Endothelial cell (in vitro differentiated cells): ENCODE measurements around the gene LDHA. TPM values are rescaled to one million over a fixed set of nuclear protein-coding genes. Genes with fewer than 3 reads are reported as not detected.

Experiments used
- DNase-seq: peaks from one replicate; pipeline ENCODE4 v3.0.0; 2021; ENCODE audit warnings: low spot score
- H3K27ac Mint-ChIP-seq: one replicate; pipeline ENCODE4 v1.8.0; 2021; ENCODE audit warnings: mixed read lengths, inconsistent platforms; ENCODE audit not compliant: unreplicated experiment
- H3K27me3 Mint-ChIP-seq: one replicate; pipeline ENCODE4 v1.8.0; 2021; ENCODE audit warnings: mild to moderate bottlenecking, moderate library complexity, mixed read lengths, inconsistent platforms; ENCODE audit not compliant: unreplicated experiment
- H3K36me3 Mint-ChIP-seq: one replicate; pipeline ENCODE4 v1.8.0; 2021; ENCODE audit warnings: mild to moderate bottlenecking, low read depth, mixed read lengths, inconsistent platforms; ENCODE audit not compliant: unreplicated experiment
- H3K4me1 Mint-ChIP-seq: one replicate; pipeline ENCODE4 v1.8.0; 2021; ENCODE audit warnings: mild to moderate bottlenecking, mixed read lengths, inconsistent platforms; ENCODE audit not compliant: unreplicated experiment
- H3K4me3 Mint-ChIP-seq: one replicate; pipeline ENCODE4 v1.8.0; 2021; ENCODE audit warnings: mild to moderate bottlenecking, mixed read lengths, inconsistent platforms; ENCODE audit not compliant: unreplicated experiment
- H3K9me3 Mint-ChIP-seq: one replicate; pipeline ENCODE4 v1.8.0; 2021; ENCODE audit warnings: mixed read lengths, inconsistent platforms; ENCODE audit not compliant: unreplicated experiment
- CTCF ChIP-seq: fragments of 200-600 bp; sonication (generic); IDR thresholded peaks from one replicate; pipeline ENCODE4 v1.5.0; 2021; ENCODE audit warnings: antibody characterized with exemption; ENCODE audit not compliant: unreplicated experiment
- total RNA-seq: library from RNA; stranded (reverse); fragmentation: NEBNext Ultra II Directional; extraction: Animal tissue kit (Norgen Biotek cat#: 25700); gene quantifications from one replicate; pipeline ENCODE4 v1.2.1, GENCODE V29; 2021; ENCODE audit not compliant: unreplicated experiment

Gene LDHA
- total RNA-seq, 1 donor from 2014 or later: 74.0 TPM

- Mint-ChIP-seq H3K4me3 (no peak overlapping the region), H3K27me3 (no peaks in the 10 kb centered on the region), H3K9me3 (no peaks in the 10 kb centered on the region), H3K36me3 (no peaks in the 10 kb centered on the region), H3K4me1 (no peaks in the 10 kb centered on the region), H3K27ac (no peak overlapping the region)
- no peak for TF ChIP-seq CTCF
- no peak for DNase-seq
Observed at GRCh38 chr11:18369398-18369797, 25.0 kb upstream of the LDHA start.

DNA sequence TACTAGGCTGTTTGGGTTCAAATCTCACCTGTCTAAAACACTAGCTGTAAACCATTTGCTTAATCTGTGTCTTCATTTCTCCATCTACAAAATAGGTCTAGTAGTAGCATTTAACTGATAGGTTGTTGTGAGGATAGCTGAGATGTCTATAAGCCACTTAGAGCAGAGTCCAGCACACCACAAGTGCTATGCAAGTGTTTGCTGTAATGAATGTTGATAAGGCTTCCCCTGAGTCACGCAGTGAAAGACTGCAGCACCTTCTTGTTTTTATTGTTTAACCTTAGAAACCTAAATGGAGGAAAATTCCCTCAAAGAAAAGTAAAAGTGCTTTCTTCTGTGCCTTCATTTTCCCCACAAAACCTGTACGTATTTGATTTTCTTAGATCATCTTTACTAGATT, 23.1 kb upstream of the LDHA start:
- Mint-ChIP-seq H3K27ac (no peak overlapping the region), H3K27me3 (no peaks in the 10 kb centered on the region), H3K9me3 (no peaks in the 10 kb centered on the region), H3K4me1 (no peaks in the 10 kb centered on the region), H3K36me3 (no peaks in the 10 kb centered on the region), H3K4me3 (no peak overlapping the region)
- DNase-seq: no peak
- TF ChIP-seq CTCF: no peak

- no peak overlapping the region for H3K27ac Mint-ChIP-seq
- H3K27me3 Mint-ChIP-seq: no peaks in the 10 kb centered on the region
- DNase-seq: no peak
- H3K36me3 Mint-ChIP-seq: no peaks in the 10 kb centered on the region
- no peaks in the 10 kb centered on the region for H3K9me3 Mint-ChIP-seq
- no peaks in the 10 kb centered on the region for H3K4me1 Mint-ChIP-seq
- no peak overlapping the region for H3K4me3 Mint-ChIP-seq
- TF ChIP-seq CTCF: no peak
Observed at GRCh38 chr11:18372201-18372600, 22.2 kb upstream of the LDHA start.

DNA sequence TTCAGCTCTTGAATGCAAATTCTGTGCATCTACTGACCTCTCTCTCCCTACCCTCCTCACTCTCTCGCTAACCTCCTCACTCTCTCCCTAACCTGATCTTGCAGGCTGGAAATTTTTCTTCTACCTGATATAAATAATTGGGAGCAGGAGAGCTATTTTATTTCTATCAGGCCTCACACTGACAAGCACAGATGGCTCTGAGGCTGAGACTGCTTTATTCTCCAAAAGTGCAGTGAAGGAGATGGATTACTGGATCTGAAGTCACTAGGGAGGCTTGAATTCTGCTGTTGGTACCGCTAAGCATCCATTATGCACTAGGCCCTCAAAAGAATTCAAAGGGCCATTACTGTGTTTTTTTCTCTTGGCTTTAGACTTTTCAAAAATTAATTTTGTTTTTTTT, 19.4 kb upstream of the LDHA start:
- Mint-ChIP-seq H3K27ac (no peak overlapping the region), H3K9me3 (no peaks in the 10 kb centered on the region), H3K4me1 (no peaks in the 10 kb centered on the region), H3K27me3 (no peaks in the 10 kb centered on the region), H3K36me3 (no peaks in the 10 kb centered on the region), H3K4me3 (no peak overlapping the region)
- no peak for DNase-seq
- no peak for TF ChIP-seq CTCF

DNA sequence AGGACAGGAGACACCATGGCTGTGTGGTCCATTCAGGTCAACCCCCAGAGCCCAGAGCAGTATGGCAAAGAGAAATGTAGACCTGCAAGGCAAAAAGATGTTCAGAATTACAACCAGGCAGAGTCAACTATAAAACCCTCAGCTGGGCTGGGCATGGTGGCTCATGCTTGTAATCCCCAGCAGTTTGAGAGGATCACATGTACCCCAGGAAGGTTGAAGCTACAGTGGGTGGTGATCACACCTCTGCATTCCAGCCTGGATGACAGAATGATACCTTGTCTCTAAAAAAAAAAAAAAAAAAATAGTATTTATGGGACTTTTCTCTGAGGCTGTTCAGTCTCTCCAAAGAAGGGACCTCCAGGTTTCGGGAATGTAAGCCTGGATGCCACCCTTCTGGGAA, 18.4 kb upstream of the LDHA start:
- TF ChIP-seq CTCF: no peak
- Mint-ChIP-seq H3K36me3 (no peaks in the 10 kb centered on the region), H3K9me3 (no peaks in the 10 kb centered on the region), H3K27me3 (no peaks in the 10 kb centered on the region), H3K27ac (no peak overlapping the region), H3K4me1 (no peaks in the 10 kb centered on the region), H3K4me3 (no peak overlapping the region)
- DNase-seq: no peak
